Activated T-cell treated with anti-CD3 and anti-CD28 coated beads, Interleukin-2, amount 50 U/mL, for 1 hour (primary cell): ENCODE results near the gene GATB.

Source experiments
- DNase-seq: peaks from one replicate; pipeline ENCODE4 v3.0.0-alpha.2; 2020

GATB gene

GRCh38 chr4:151671541-151672059, 89.2 kb downstream of the GATB start:
- no peak for DNase-seq

- DNase-seq = no peak
These were observed 90.0 kb downstream of the GATB start for GRCh38 chr4:151670843-151671242.

DNA sequence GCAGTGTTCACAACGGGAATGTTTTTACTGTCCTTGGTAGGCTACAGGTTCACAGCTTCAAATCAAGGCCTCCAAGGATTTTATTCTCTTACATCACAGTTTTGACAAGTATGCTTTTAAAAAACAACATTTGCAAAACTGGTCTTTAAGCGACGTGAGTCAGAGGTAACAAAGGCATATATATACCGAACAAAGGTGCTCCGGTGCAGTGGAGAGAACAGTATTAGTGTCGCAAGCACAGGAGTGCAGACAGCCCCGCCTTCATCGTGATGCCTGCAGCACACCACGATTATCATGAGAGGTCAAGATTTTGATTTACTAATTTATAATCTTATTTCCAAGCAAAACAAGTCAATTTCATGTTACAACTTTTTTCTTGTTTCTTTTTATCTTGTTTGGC, 90.8 kb downstream of the GATB start:
- DNase-seq = no peak

DNA sequence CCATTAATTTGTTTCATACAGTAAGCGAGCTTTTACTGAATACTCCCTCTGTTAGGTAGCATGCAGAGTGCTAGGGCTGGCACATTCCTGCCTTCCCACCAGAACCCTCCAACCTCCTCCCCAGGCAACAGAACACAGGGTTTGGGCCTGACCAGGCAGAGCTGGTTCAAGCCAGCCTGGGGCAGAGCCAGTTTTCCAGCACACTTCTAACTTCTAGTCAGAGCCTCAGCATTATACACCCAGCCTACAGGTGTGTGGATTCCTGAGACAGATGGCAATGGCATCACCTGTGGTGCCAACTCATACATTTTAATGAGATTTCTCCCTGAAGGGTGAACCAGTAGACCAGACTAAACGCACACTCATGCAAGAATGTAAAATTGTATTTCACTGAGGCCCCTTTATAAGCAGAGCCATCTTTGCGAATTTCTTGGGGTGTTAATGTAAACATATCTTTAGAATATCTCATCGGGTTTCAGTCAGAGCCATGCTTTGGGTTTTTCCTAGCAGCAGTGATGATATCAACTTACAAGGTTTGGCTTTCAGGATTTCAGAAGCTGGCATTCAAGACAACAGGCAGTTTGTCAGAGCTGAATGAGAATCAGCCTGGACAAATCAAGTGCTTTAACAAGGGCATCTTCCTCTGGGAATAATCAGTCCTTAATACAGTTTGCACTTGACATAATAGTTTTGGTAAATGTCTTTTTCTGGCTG, 92.0 kb downstream of the GATB start:
- no peak for DNase-seq

GRCh38 chr4:151667666-151668065, 93.1 kb downstream of the GATB start:
- no peak for DNase-seq

GRCh38 chr4:151667048-151667447, 93.8 kb downstream of the GATB start:
- DNase-seq = no peak

DNA sequence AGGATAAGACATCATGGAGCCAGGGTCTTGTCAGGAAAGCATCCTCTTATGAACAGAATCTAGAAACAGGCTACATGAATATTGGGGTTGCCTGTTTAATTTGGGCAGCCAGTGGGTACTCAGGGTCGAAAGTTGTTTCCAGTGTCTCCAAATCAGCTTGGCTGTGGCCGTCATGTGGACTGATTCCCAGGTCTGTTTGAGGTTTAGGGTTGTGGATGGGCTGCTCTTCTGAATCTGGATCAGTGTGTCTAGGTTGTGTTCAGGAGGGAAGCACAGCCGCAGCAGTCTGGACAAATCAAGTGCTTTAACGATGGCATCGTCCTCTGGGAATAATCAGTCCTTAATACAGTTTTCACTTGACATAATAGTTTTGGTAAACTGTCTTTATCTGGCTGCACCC, 94.3 kb downstream of the GATB start:
- DNase-seq = no peak

DNA sequence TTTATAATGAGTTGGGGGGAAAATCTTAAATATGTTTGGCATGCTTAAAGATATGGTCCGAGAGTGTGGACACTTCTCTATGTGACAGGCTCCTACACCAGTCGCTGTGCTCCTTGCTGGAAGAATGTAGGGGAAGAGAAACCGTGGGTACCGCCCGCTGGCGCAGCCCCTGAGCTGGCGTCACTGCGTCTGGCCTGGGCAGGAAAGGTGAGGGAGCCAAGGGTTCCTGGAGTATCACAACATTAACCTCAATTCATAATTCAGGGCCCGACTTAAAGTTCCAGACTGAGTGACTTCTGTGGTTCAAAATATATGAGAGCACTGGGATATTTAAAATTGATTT, 95.1 kb downstream of the GATB start:
- no peak for DNase-seq

DNA sequence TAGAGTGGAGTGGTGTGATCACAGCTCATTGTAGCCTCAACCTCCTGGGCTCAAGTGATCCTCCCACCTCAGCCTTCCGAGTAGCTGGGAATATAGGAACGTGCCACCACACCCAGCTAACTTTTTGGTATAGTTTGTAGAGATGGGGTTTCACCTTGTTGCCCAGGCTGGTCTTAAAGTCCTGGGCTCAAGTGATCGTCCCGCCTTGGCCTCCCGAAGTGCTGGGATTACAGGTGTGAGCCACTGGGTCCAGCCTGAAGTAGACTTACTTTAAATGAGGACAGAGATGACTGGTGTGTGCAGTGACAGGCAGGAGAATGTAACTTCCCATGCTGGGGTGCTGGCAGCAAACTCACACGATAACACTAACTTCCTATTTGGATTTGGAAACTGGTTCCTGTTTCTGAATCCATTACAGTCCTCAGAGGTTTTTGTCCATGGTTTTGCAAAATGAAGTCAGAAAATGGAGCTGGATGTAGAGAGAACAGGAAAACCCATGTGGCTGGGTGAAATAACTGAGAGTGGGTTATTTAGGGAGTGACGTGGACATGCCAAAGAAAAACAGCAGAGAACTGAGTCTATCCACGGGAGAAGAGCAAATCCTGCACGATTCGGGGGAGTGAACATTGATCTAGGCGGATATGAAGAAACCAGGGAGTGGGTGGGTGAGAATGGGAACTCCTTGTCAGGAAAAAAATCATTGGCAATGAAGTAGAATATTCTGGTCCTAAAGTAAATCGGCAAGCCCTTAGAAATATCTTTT, 95.6 kb downstream of the GATB start:
- no peak for DNase-seq

DNA sequence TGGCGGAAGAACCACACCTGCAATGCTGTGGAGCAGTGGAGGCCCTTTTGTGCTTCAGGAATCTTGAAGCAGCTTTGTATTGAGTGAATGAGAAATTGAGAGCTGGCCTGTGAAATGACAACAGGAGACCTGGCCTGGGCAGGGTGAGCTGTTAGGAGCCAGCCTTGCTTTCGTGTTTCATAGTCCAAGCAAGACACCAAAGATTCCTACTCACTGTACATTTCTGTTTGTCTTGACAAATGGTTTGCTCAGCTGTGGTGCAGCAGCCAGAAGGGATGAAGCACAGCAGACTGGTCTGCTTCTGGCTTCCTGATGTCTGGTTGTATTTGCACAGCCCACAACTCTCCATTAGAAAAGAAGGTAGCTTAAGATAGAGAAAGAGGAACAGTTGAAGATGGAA, 96.5 kb downstream of the GATB start:
- no peak for DNase-seq

- no peak for DNase-seq
These were observed 97.7 kb downstream of the GATB start for GRCh38 chr4:151663109-151663508.

GRCh38 chr4:151661873-151662272, 98.9 kb downstream of the GATB start:
- no peak for DNase-seq

GRCh38 chr4:151660676-151661075, 100.1 kb downstream of the GATB start:
- DNase-seq = no peak

GRCh38 chr4:151659601-151660364, 101.0 kb downstream of the GATB start:
- DNase-seq = no peak

- no peak for DNase-seq
These were observed 101.7 kb downstream of the GATB start for GRCh38 chr4:151658959-151659600.

- DNase-seq = no peak
These were observed 102.9 kb downstream of the GATB start for GRCh38 chr4:151657896-151658295.

DNA sequence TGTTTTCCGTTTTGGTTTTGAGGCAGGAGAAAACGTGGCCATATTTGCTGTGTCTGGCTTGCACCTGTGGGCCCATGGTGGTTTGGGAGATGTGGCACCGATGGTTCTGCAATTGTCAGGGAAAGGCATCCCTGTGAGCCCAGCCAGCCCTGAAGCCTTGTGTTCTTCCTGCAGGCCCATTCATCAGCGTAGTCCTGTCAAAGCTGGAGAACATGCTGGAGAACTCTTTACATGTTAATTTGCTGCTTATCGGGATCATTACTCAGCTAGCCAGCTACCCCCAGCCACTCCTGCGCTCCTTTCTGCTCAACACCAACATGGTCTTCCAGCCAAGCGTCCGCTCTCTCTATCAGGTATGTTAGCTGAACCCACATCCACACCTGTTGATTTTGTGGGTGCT, 104.7 kb downstream of the GATB start:
- DNase-seq = no peak

GRCh38 chr4:151653548-151653918, 107.3 kb downstream of the GATB start:
- no peak for DNase-seq

DNA sequence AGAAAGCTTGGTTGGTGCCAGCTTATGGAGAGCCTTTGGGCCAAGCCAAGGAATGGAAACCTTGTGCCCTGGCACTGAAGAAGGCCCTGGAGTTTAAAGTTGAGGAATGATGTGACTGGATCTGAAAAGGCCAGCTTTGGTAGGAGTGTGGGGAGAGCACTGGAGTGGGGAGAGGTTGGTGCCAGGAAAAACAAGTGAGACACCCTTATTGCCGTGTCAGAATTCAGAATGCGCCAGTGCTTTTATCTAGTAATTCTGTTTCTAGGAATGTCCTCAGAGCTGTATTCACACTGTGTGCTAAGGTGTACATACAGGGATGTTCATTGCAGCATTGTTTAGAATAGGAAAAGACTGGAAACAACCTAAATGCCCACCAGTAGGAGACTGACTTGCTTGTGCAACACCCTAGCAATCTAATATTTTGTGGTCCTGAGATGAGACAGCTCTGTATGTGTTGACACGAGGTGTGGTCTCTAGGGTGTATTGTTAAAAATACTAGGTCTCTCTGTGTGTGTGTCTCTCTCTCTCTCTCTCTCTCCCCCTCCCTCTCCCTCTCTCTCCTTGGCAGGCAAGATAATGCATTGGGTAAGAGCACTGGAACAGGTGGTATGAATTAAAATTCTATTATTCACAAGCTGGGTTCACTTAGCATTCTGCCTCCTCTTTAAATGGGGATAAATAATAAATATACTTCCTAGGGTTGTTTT, 107.8 kb downstream of the GATB start:
- no peak for DNase-seq

DNA sequence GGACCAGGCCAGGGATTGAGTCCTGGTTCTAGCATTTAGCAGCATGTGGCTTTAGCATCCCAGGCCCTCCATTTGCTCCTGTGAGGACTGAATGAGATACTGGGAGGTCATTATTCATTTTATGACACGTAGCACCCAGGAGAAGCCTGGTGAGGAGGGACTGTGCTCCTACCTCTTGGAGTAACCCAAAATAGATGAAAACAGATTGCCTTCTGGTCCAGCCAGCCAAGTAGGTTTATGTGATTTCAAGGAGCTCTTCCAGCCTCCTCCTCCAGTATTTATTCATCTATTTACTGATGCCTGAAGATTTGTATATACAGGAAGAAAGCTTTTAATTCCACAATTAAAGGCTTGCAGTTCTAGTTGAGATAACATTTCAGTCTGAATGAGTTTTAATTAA, 109.3 kb downstream of the GATB start:
- no peak for DNase-seq

- DNase-seq = no peak
These were observed 111.3 kb downstream of the GATB start for GRCh38 chr4:151649479-151649878.

- no peak for DNase-seq
These were observed 114.5 kb downstream of the GATB start for GRCh38 chr4:151646322-151646721.

GRCh38 chr4:151644622-151645021, 116.2 kb downstream of the GATB start:
- no peak for DNase-seq
